ENCODE results near the gene CSMD2. TPM values are rescaled to one million over a fixed set of nuclear protein-coding genes. Genes with fewer than 3 reads are reported as not detected.
A peak's percentile ranks its signal among the peaks of the same experiment; 100 is the strongest.

Gene CSMD2
- 0.48 and 0.75 TPM in 2 replicates for total RNA-seq

DNA sequence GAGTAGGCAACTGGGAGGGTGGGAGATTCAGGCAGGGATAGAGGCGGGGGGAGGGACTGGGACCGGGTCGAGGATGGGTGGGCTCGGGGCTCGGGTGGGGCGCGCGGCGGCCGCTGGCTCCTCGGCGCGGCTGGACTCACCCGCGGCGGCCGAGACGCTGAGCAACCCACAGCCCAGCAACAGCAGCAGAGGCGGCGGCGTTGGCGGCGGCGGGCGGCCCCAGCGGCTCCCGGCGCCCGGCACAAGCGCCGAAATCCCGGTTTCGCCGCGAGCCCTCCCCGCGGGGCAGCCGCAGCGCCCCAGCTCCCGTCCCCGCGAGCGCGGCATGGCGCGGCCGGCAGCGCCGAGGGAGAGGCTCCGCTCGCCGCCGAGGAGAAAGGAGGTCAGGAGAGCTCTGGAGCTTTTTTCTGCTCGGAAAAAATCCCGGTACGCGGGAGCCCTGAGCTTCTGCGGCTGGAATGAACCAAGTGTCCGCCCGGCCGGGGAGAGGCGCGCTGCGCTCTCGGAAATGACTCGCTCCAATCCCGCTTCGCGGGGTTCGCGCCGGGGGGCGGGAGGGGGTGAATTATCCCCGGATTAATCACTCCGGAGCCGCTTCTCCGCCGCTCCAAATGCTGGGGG, at the start of gene CSMD2:
CSMD2 (minus strand) TSS at position 460 of the 621 bp plus-strand sequence; CDS start at position 327, 133 bp downstream.
- DNase-seq (ENCODE audit: low read depth), result no peak
- peak within 1 kb of the TSS; percentile 44 for H3K4me3 ChIP-seq (ENCODE audit: low read depth, low read length)
- no peaks in the 10 kb centered on the region for H3K36me3 ChIP-seq (ENCODE audit: control insufficient read depth, insufficient read depth, low read length)
- H3K27me3 ChIP-seq (ENCODE audit: control insufficient read depth, insufficient read depth, low read length), result peaks cover 45% of the 10 kb centered on the region
- no peak for TF ChIP-seq CTCF (IDR thresholded peaks at IDR 0.05; ENCODE audit: insufficient read depth, low read length, poor library complexity, severe bottlenecking)

- Histone ChIP-seq H3K4me3 (ENCODE audit: low read depth, low read length) (no peak overlapping the region), H3K36me3 (ENCODE audit: control insufficient read depth, insufficient read depth, low read length) (no peaks in the 10 kb centered on the region), H3K27me3 (ENCODE audit: control insufficient read depth, insufficient read depth, low read length) (no peaks in the 10 kb centered on the region)
- DNase-seq (ENCODE audit: low read depth), result no peak
- TF ChIP-seq CTCF (IDR thresholded peaks at IDR 0.05; ENCODE audit: insufficient read depth, low read length, poor library complexity, severe bottlenecking), result no peak
Measured at GRCh38 chr1:34213956-34214355, 48.9 kb upstream of the CSMD2 start.

GRCh38 chr1:34212673-34213072, 47.6 kb upstream of the CSMD2 start:
- TF ChIP-seq CTCF (IDR thresholded peaks at IDR 0.05; ENCODE audit: insufficient read depth, low read length, poor library complexity, severe bottlenecking), result no peak

DNA sequence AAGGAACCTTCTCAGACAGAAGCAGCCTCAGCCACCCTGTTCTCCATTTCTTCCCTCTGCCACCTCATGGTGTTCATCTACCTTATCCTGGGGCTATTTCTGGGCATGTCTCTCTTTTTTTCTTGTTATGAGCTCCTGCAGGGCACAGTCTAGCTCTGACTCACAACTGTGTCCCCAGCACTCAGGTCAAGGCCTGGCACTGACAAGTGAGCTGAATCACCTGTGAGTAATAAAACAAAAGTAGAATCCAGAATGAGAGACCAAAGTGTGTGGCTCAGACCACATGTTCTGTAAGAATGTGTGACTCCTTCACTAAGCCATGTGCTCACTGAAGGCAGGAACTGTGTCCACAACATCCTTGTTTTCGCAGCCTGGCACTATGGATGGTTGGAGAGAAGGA, 34.9 kb upstream of the CSMD2 start:
- H3K27me3 ChIP-seq (ENCODE audit: control insufficient read depth, insufficient read depth, low read length), result no peaks in the 10 kb centered on the region
- H3K4me3 ChIP-seq (ENCODE audit: low read depth, low read length), result no peak overlapping the region
- no peak for TF ChIP-seq CTCF (IDR thresholded peaks at IDR 0.05; ENCODE audit: insufficient read depth, low read length, poor library complexity, severe bottlenecking)
- no peaks in the 10 kb centered on the region for H3K36me3 ChIP-seq (ENCODE audit: control insufficient read depth, insufficient read depth, low read length)
- DNase-seq (ENCODE audit: low read depth), result peak; percentile 85

More at GRCh38 chr1:34212673-34213072, 47.6 kb upstream of the CSMD2 start:
- Histone ChIP-seq H3K4me3 (ENCODE audit: low read depth, low read length) (no peak overlapping the region), H3K36me3 (ENCODE audit: control insufficient read depth, insufficient read depth, low read length) (no peaks in the 10 kb centered on the region), H3K27me3 (ENCODE audit: control insufficient read depth, insufficient read depth, low read length) (no peaks in the 10 kb centered on the region)
- no peak for DNase-seq (ENCODE audit: low read depth)

- Histone ChIP-seq H3K4me3 (ENCODE audit: low read depth, low read length) (no peak overlapping the region), H3K27me3 (ENCODE audit: control insufficient read depth, insufficient read depth, low read length) (peaks cover 2% of the 10 kb centered on the region), H3K36me3 (ENCODE audit: control insufficient read depth, insufficient read depth, low read length) (no peaks in the 10 kb centered on the region)
- no peak for TF ChIP-seq CTCF (IDR thresholded peaks at IDR 0.05; ENCODE audit: insufficient read depth, low read length, poor library complexity, severe bottlenecking)
- no peak for DNase-seq (ENCODE audit: low read depth)
Measured at GRCh38 chr1:34192621-34193020, 27.6 kb upstream of the CSMD2 start.

DNA sequence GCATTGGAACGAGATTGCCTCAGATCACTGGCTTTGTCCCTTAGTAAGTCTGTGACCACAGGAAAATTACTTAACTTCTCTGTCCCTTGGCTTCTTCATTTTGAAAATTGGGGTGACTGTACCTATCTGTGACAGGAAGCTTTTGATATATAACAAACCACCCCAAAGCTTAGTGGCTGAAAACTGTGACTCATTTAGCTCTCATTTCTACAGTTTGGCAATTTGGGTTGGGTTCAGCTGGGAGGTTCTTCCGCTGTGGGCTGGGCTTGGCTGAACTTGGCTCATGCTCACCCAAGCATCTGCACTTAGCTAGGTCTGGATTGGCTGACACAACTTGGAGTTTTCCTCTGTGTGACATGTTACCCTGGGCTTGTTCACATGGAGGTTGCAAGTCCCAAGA, 25.7 kb upstream of the CSMD2 start:
- H3K4me3 ChIP-seq (ENCODE audit: low read depth, low read length), result no peak overlapping the region
- TF ChIP-seq CTCF (IDR thresholded peaks at IDR 0.05; ENCODE audit: insufficient read depth, low read length, poor library complexity, severe bottlenecking), result no peak
- no peak for DNase-seq (ENCODE audit: low read depth)
- peaks cover 2% of the 10 kb centered on the region for H3K27me3 ChIP-seq (ENCODE audit: control insufficient read depth, insufficient read depth, low read length)
- no peaks in the 10 kb centered on the region for H3K36me3 ChIP-seq (ENCODE audit: control insufficient read depth, insufficient read depth, low read length)
